HEK293 (cell line): ENCODE results near the gene ATP10A.

Experiments
- CTCF ChIA-PET: fragments of 350-600 bp; formaldehyde crosslinking; extraction: SDS; loops from one replicate; lab custom pipeline; 2021; ENCODE audit warnings: antibody characterized with exemption; lab: Yijun Ruan, JAX
- POLR2A ChIA-PET: fragments of 300-600 bp; formaldehyde crosslinking; extraction: SDS; loops from one replicate; lab custom pipeline; 2020; ENCODE audit warnings: antibody characterized with exemption, inconsistent platforms; lab: Yijun Ruan, JAX
- H3K27ac ChIP-seq: fragments of 200-500 bp; sonication (Bioruptor generic); 2 replicates; pipeline ENCODE4 v1.5.1; 2014; ENCODE audit warnings: low read depth, low read length, control low read depth, inconsistent platforms; ENCODE audit errors: extremely low read depth
- H3K36me3 ChIP-seq, 2 experiments: fragments of 200-500 bp in 1 of 2; sonication (Bioruptor generic) in 1 of 2; 1 replicate in 1 of 2; 2 replicates in 1 of 2; pipeline ENCODE4 v1.5.1; 2014 to 2017; ENCODE audit warnings: inconsistent platforms in 2 of 2, low read length in 2 of 2; ENCODE audit not compliant: control insufficient read depth in 2 of 2, insufficient read depth in 1 of 2
- H3K4me1 ChIP-seq: fragments of 200-500 bp; sonication (Bioruptor generic); 2 replicates; pipeline ENCODE4 v1.5.1; 2014; ENCODE audit warnings: mild to moderate bottlenecking, low read length, inconsistent platforms; ENCODE audit not compliant: control insufficient read depth, insufficient read depth
- H3K4me3 ChIP-seq: 2 replicates; pipeline ENCODE4 v1.5.1; 2011; ENCODE audit warnings: low read depth, mild to moderate bottlenecking, control low read depth, low read length, moderate library complexity
- H3K9me3 ChIP-seq: fragments of 200-500 bp; sonication (Bioruptor generic); 2 replicates; pipeline ENCODE4 v1.5.1; 2014; ENCODE audit warnings: low read depth, low read length, inconsistent platforms; ENCODE audit not compliant: control insufficient read depth, insufficient read depth
- BCL11B ChIP-seq: fragments of 450-650 bp; formaldehyde crosslinking; IDR thresholded peaks from 2 replicates; pipeline ENCODE4 v1.5.1; 2016; ENCODE audit warnings: low read depth, missing biosample characterization, missing genetic modification characterization
- PRDM4 ChIP-seq: fragments of 450-650 bp; formaldehyde crosslinking; IDR thresholded peaks from 2 replicates; pipeline ENCODE4 v1.5.1; 2017; ENCODE audit warnings: missing biosample characterization, missing genetic modification characterization
- SP7 ChIP-seq: fragments of 450-650 bp; formaldehyde crosslinking; IDR thresholded peaks from 2 replicates; pipeline ENCODE4 v1.5.1; 2016; ENCODE audit warnings: missing biosample characterization, missing genetic modification characterization
- TRIM28 ChIP-seq: IDR thresholded peaks from 2 replicates; pipeline ENCODE4 v1.6.1; 2011; ENCODE audit warnings: low read length, control low read depth, borderline replicate concordance
- WT1 ChIP-seq: fragments of 450-650 bp; formaldehyde crosslinking; IDR thresholded peaks from 2 replicates; pipeline ENCODE4 v1.5.1; 2016; ENCODE audit warnings: missing biosample characterization, missing genetic modification characterization
- ZBTB48 ChIP-seq: fragments of 450-650 bp; formaldehyde crosslinking; IDR thresholded peaks from 2 replicates; pipeline ENCODE4 v1.5.1; 2016; ENCODE audit warnings: missing biosample characterization, missing genetic modification characterization
- ZNF133 ChIP-seq: fragments of 450-650 bp; formaldehyde crosslinking; IDR thresholded peaks from 2 replicates; pipeline ENCODE4 v1.5.1; 2016; ENCODE audit warnings: missing biosample characterization, missing genetic modification characterization
- ZNF148 ChIP-seq: fragments of 450-650 bp; formaldehyde crosslinking; IDR thresholded peaks from 2 replicates; pipeline ENCODE4 v1.5.0; 2017; ENCODE audit warnings: missing biosample characterization, missing genetic modification characterization, borderline replicate concordance
- ZNF175 ChIP-seq: fragments of 450-650 bp; formaldehyde crosslinking; IDR thresholded peaks from 2 replicates; pipeline ENCODE4 v1.5.1; 2016; ENCODE audit warnings: missing biosample characterization, missing genetic modification characterization
- ZNF221 ChIP-seq: fragments of 450-650 bp; formaldehyde crosslinking; IDR thresholded peaks from 2 replicates; pipeline ENCODE4 v1.5.1; 2017; ENCODE audit warnings: missing biosample characterization, missing genetic modification characterization, borderline replicate concordance
- ZNF335 ChIP-seq: fragments of 450-650 bp; formaldehyde crosslinking; conservative IDR thresholded peaks from 2 replicates; pipeline ENCODE4 v1.5.1; 2016; ENCODE audit warnings: missing biosample characterization, missing genetic modification characterization
- ZNF391 ChIP-seq: fragments of 450-650 bp; formaldehyde crosslinking; IDR thresholded peaks from 2 replicates; pipeline ENCODE4 v1.5.1; 2016; ENCODE audit warnings: low read depth, missing biosample characterization, missing genetic modification characterization, borderline replicate concordance
- ZNF560 ChIP-seq: fragments of 450-650 bp; formaldehyde crosslinking; IDR thresholded peaks from 2 replicates; pipeline ENCODE4 v1.5.1; 2017; ENCODE audit warnings: missing biosample characterization, missing genetic modification characterization, borderline replicate concordance
- ZNF624 ChIP-seq: fragments of 450-650 bp; formaldehyde crosslinking; IDR thresholded peaks from 2 replicates; pipeline ENCODE4 v1.5.1; 2017; ENCODE audit warnings: missing biosample characterization, missing genetic modification characterization
- ZNF629 ChIP-seq: fragments of 450-650 bp; formaldehyde crosslinking; IDR thresholded peaks from 2 replicates; pipeline ENCODE4 v1.5.1; 2017; ENCODE audit warnings: missing biosample characterization, missing genetic modification characterization
- ZNF639 ChIP-seq: fragments of 450-650 bp; formaldehyde crosslinking; IDR thresholded peaks from 2 replicates; pipeline ENCODE4 v1.5.1; 2016; ENCODE audit warnings: missing biosample characterization, missing genetic modification characterization
- ZNF660 ChIP-seq: fragments of 450-650 bp; IDR thresholded peaks from 2 replicates; pipeline ENCODE4 v1.5.1; 2018; ENCODE audit warnings: missing biosample characterization, mild to moderate bottlenecking, missing genetic modification characterization
- ZNF777 ChIP-seq: fragments of 450-650 bp; formaldehyde crosslinking; IDR thresholded peaks from 2 replicates; pipeline ENCODE4 v1.5.1; 2017; ENCODE audit warnings: missing biosample characterization, missing genetic modification characterization, borderline replicate concordance
- TF ChIP-seq, protein P1 (sequence below): fragments of 450-650 bp; formaldehyde crosslinking; IDR thresholded peaks from 2 replicates; pipeline ENCODE4 v1.5.1; 2016; ENCODE audit warnings: missing biosample characterization, missing genetic modification characterization

The ATP10A gene

DNA sequence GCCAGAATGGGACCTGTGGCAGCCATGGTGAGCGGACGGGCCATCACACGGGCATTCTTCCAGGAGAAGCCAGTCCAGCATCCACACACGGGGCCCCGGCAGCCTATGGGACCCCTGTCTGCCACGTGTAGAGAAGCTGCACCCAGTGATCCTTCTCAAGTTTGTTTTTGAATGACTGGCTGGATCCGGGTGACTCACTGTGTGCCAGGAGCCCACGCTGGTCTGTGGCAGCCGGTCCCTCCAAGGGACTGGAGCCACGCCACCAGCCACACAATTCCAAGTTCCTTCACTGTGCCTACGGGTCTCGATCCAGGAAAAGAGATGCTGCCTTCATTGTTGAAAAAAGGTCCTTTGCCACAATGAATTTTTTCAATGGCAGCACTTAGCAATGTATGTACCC lies 58.1 kb downstream of the ATP10A start:
- Histone ChIP-seq H3K4me1 (no peaks in the 10 kb centered on the region), H3K27ac (no peak overlapping the region), H3K4me3 (no peak overlapping the region), H3K36me3 (no peaks in the 10 kb centered on the region), H3K9me3 (no peaks in the 10 kb centered on the region)
- CTCF ChIA-PET = no interaction called here
- TF ChIP-seq ZNF624 = no peak
- TF ChIP-seq, protein P1, sequence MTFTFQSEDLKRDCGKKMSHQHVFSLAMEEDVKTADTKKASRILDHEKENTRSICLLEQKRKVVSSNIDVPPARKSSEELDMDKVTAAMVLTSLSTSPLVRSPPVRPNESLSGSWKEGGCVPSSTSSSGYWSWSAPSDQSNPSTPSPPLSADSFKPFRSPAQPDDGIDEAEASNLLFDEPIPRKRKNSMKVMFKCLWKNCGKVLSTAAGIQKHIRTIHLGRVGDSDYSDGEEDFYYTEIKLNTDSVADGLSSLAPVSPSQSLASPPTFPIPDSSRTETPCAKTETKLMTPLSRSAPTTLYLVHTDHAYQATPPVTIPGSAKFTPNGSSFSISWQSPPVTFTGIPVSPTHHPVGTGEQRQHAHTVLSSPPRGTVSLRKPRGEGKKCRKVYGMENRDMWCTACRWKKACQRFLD = no peak
- no peak for TF ChIP-seq TRIM28
- TF ChIP-seq ZNF777 (tag by site-specific recombination) = no peak
- no peak for TF ChIP-seq ZNF221 (tag by site-specific recombination)
- POLR2A ChIA-PET = no interaction called here

- H3K36me3 ChIP-seq = no peaks in the 10 kb centered on the region
- H3K4me1 ChIP-seq = no peaks in the 10 kb centered on the region
- H3K9me3 ChIP-seq = no peaks in the 10 kb centered on the region
- POLR2A ChIA-PET = no interaction called here
- no peak overlapping the region for H3K4me3 ChIP-seq
- CTCF ChIA-PET = no interaction called here
- H3K27ac ChIP-seq = no peak overlapping the region
- TF ChIP-seq ZNF175 (tag by site-specific recombination) (no peak), ZNF133 (no peak), ZNF629 (tag by site-specific recombination) (no peak), WT1 (tag by site-specific recombination) (no peak), ZNF560 (tag by site-specific recombination) (no peak), PRDM4 (tag by site-specific recombination) (no peak), BCL11B (tag by site-specific recombination) (no peak), ZNF148 (no peak), ZNF335 (tag by site-specific recombination) (no peak)
Observed at GRCh38 chr15:25804451-25804850, 58.7 kb downstream of the ATP10A start.

DNA sequence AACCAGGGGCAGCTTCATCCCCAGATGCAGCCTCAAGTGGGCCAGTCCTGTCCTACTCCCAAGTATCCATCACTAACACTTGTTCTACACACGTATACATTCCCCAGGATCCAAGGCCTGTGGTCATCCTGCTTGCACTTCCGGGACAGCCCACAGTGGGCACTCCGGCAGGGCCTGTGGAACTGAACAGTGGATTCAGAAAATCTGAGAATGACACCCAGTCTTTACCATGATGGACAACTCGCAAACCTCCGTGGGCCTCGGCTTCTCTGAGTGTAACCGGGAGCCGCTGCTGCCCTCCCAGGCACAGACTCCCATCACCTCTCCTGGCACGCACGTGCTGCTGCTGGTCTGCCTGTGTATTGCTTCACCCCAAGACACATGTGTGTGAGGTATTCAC lies 59.6 kb downstream of the ATP10A start:
- Histone ChIP-seq H3K9me3 (no peaks in the 10 kb centered on the region), H3K4me3 (no peak overlapping the region), H3K27ac (no peak overlapping the region), H3K36me3 (no peaks in the 10 kb centered on the region), H3K4me1 (no peaks in the 10 kb centered on the region)
- ChIA-PET POLR2A (no interaction called here), CTCF (no interaction called here)
- TF ChIP-seq ZNF660 (tag by site-specific recombination) (no peak), ZNF639 (tag by site-specific recombination) (no peak), ZNF391 (tag by site-specific recombination) (no peak), ZBTB48 (tag by site-specific recombination) (no peak), SP7 (tag by site-specific recombination) (no peak)
